SK-N-SH (cell line): ENCODE data around the gene MCF2L. TPM values are rescaled to one million over a fixed set of nuclear protein-coding genes. Genes with fewer than 3 reads are reported as not detected.

ENCODE experiments used
- CTCF ChIA-PET: fragments of 300-600, 350-600 bp; formaldehyde crosslinking; extraction: SDS; loops from one replicate; lab custom pipeline; 2021; lab: Yijun Ruan, JAX
- POLR2A ChIA-PET: fragments of 350-600 bp; sonication (Branson Sonifier 250); formaldehyde crosslinking; extraction: SDS; loops from one replicate; lab custom pipeline; 2020; ENCODE audit warnings: antibody characterized with exemption, inconsistent platforms; lab: Yijun Ruan, JAX
- DNase-seq: peaks from one replicate; pipeline ENCODE4 v3.0.0; 2012
- H2AFZ ChIP-seq: fragments of 200-600 bp; sonication (generic); 2 replicates; pipeline ENCODE4 v1.8.1; 2016; ENCODE audit warnings: antibody characterized with exemption, mild to moderate bottlenecking, low read depth
- H3F3A ChIP-seq: fragments of 200-600 bp; sonication (generic); replicated peaks from 2 replicates; pipeline ENCODE3; 2016; ENCODE audit warnings: antibody characterized with exemption, mild to moderate bottlenecking; ENCODE audit not compliant: insufficient read depth
- H3K27ac ChIP-seq, 2 experiments: fragments of 200-500 bp in 1 of 2; fragments of 200-600 bp in 1 of 2; sonication (Bioruptor generic) in 1 of 2; sonication (generic), shearing (Covaris generic) in 1 of 2; 2 replicates each; pipeline versions ENCODE4 v1.5.1 to v1.6.1; 2014 to 2016; ENCODE audit warnings: low read depth in 2 of 2, inconsistent platforms in 1 of 2, low read length in 1 of 2, mild to moderate bottlenecking in 1 of 2, mixed read lengths in 1 of 2
- H3K27me3 ChIP-seq: fragments of 200-600 bp; sonication (generic), shearing (Covaris generic); 2 replicates; pipeline ENCODE4 v1.6.1; 2016; ENCODE audit warnings: mixed run types; ENCODE audit not compliant: insufficient read depth
- H3K36me3 ChIP-seq, 2 experiments: fragments of 200-500 bp in 1 of 2; fragments of 200-600 bp in 1 of 2; sonication (Bioruptor generic) in 1 of 2; sonication (generic) in 1 of 2; replicated peaks in 1 of 2; 2 replicates each; pipeline versions ENCODE3 to v1.5.1; 2014 to 2016; ENCODE audit warnings: low read length in 1 of 2, mild to moderate bottlenecking in 1 of 2; ENCODE audit not compliant: insufficient read depth in 2 of 2, control insufficient read depth in 1 of 2
- H3K4me1 ChIP-seq, 2 experiments: fragments of 200-500 bp in 1 of 2; fragments of 200-600 bp in 1 of 2; sonication (Bioruptor generic) in 1 of 2; sonication (generic), shearing (Covaris generic) in 1 of 2; 2 replicates each; pipeline versions ENCODE4 v1.5.1 to v1.6.1; 2014 to 2016; ENCODE audit warnings: low read depth in 1 of 2, low read length in 1 of 2, mixed run types in 1 of 2; ENCODE audit not compliant: insufficient read depth in 2 of 2, control insufficient read depth in 1 of 2
- H3K4me2 ChIP-seq: fragments of 200-600 bp; sonication (generic), shearing (Covaris generic); 2 replicates; pipeline ENCODE4 v1.6.1; 2017; ENCODE audit warnings: mixed run types
- H3K4me3 ChIP-seq, 2 experiments: fragments of 200-500 bp in 1 of 2; fragments of 200-600 bp in 1 of 2; sonication (Bioruptor generic) in 1 of 2; sonication (generic), shearing (Covaris generic) in 1 of 2; 2 replicates each; pipeline versions ENCODE4 v1.5.1 to v1.8.1; 2014 to 2016; ENCODE audit warnings: low read depth in 2 of 2, inconsistent platforms in 1 of 2, low read length in 1 of 2, mild to moderate bottlenecking in 1 of 2, mixed read lengths in 1 of 2, moderate library complexity in 1 of 2
- H3K79me2 ChIP-seq: fragments of 200-600 bp; sonication (generic); 2 replicates; pipeline ENCODE4 v1.8.1; 2017; ENCODE audit warnings: mild to moderate bottlenecking; ENCODE audit not compliant: insufficient read depth
- H3K9ac ChIP-seq: fragments of 200-600 bp; sonication (generic); 2 replicates; pipeline ENCODE4 v1.6.1; 2017; ENCODE audit warnings: mixed run types
- H3K9me2 ChIP-seq: fragments of 200-600 bp; sonication (generic); 2 replicates; pipeline ENCODE4 v1.6.1; 2017; ENCODE audit warnings: mixed run types
- H3K9me3 ChIP-seq: fragments of 200-600 bp; sonication (generic); 2 replicates; pipeline ENCODE4 v1.6.1; 2017; ENCODE audit warnings: mixed run types, mild to moderate bottlenecking, moderate library complexity
- H4K20me1 ChIP-seq: fragments of 200-600 bp; sonication (generic); 2 replicates; pipeline ENCODE4 v1.6.1; 2017; ENCODE audit warnings: mild to moderate bottlenecking, mixed run types; ENCODE audit not compliant: insufficient read depth
- CHD2 ChIP-seq: fragments of 150-350 bp; IDR thresholded peaks from 2 replicates; pipeline ENCODE4 v1.6.1; 2018; ENCODE audit warnings: low read length; ENCODE audit not compliant: partially characterized antibody
- GATA2 ChIP-seq: sonication (generic); formaldehyde crosslinking; IDR thresholded peaks from 2 replicates; pipeline ENCODE4 v1.5.0; 2020; ENCODE audit warnings: mild to moderate bottlenecking, missing genetic modification reagents
- NRF1 ChIP-seq: IDR thresholded peaks from 2 replicates; pipeline ENCODE4 v1.6.1; 2012; ENCODE audit warnings: low read depth, mild to moderate bottlenecking, low read length
- POLR2AphosphoS5 ChIP-seq: IDR thresholded peaks from 2 replicates; pipeline ENCODE4 v1.6.1; 2012; ENCODE audit warnings: low read depth, low read length
- SMC3 ChIP-seq: IDR thresholded peaks from 2 replicates; pipeline ENCODE4 v1.6.1; 2012; ENCODE audit warnings: low read depth, low read length, improper control_type of control experiment
- TCF12 ChIP-seq: IDR thresholded peaks from 2 replicates; pipeline ENCODE4 v1.4.0; 2012
- WGBS: methylation state at CpG from one replicate; pipeline ENCODE4 v1.1.6; 2017; ENCODE audit warnings: low lambda C conversion rate; 5-methylcytosine and 5-hydroxymethylcytosine counted together
- polyA plus RNA-seq, 3 experiments: library from polyadenylated mRNA; depleted of rRNA; stranded (reverse); fragments of >200 nt; gene quantifications; 2 replicates each; pipeline ENCODE4 v1.2.3, GENCODE V29; 2012
- TF ChIP-seq, protein P1 (sequence below): fragments of 150-350 bp; IDR thresholded peaks from 2 replicates; pipeline ENCODE4 v1.6.1; 2016; ENCODE audit warnings: mild to moderate bottlenecking, low read depth, low read length
- TF ChIP-seq, protein P2 (sequence below): fragments of 200-600 bp; sonication (generic); IDR thresholded peaks from 2 replicates; pipeline ENCODE4 v1.6.1; 2017; ENCODE audit warnings: antibody characterized with exemption, mild to moderate bottlenecking, moderate library complexity

MCF2L gene
- polyA plus RNA-seq, 1 of the 3 experiments (the other 2 are of a cell fraction): 0.56 TPM

DNA sequence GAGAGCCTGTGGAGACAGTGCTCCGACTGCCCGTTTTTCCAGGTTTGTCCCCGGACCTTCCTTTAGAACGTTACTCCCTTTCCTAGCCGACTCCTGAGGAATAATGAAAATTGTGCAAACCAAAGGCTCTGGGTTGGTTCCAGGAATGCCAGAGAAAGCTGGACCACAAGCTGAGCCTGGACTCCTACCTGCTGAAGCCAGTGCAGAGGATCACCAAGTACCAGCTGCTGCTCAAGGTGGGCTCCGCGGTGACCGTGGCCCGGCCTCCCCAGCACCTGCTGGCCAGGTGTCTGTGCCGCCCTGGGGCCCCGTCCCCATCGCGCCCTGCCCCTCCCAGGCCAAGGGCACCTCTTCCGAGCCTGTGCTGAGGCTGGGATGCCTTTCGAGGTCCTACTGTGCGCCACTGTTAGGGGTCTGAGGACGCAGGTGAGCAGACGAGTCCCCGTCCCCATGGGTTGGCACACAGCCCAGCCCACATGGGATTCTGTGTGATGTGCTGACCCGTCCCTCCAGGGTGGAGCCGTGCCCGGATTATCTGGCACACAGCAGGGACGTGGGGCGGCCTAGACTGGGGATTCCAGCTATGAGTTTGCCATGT is 116.0 kb downstream of the MCF2L start:
- no peaks in the 10 kb centered on the region for H3K36me3 ChIP-seq
- CTCF ChIA-PET: interaction anchor here (0.9 to 1.3 kb wide), 2 partner anchors 15 to 84 kb away, joined by 3 read pairs; no protein-coding TSS in a partner anchor
- H3K4me3 ChIP-seq: no peak overlapping the region
- H3K27ac ChIP-seq: no peak overlapping the region
- WGBS: 72% methylated on average over 13 of the region's 24 CpGs
- no peak overlapping the region for H3K4me2 ChIP-seq
- POLR2A ChIA-PET: no interaction called here
- H3K9ac ChIP-seq: no peak overlapping the region
- H3K27me3 ChIP-seq: no peaks in the 10 kb centered on the region
- no peak overlapping the region for H2AFZ ChIP-seq
- no peaks in the 10 kb centered on the region for H3F3A ChIP-seq
- no peaks in the 10 kb centered on the region for H3K9me3 ChIP-seq
- H3K9me2 ChIP-seq: no peaks in the 10 kb centered on the region
- H4K20me1 ChIP-seq: no peaks in the 10 kb centered on the region
- no peaks in the 10 kb centered on the region for H3K79me2 ChIP-seq
- TF ChIP-seq GATA2 (CRISPR knock-in tag) (no peak), SMC3 (no peak), POLR2AphosphoS5 (no peak), CHD2 (no peak), TCF12 (no peak)
- TF ChIP-seq, protein P1, sequence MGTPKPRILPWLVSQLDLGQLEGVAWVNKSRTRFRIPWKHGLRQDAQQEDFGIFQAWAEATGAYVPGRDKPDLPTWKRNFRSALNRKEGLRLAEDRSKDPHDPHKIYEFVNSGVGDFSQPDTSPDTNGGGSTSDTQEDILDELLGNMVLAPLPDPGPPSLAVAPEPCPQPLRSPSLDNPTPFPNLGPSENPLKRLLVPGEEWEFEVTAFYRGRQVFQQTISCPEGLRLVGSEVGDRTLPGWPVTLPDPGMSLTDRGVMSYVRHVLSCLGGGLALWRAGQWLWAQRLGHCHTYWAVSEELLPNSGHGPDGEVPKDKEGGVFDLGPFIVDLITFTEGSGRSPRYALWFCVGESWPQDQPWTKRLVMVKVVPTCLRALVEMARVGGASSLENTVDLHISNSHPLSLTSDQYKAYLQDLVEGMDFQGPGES: no peak
- H3K4me1 ChIP-seq: peaks cover 0 to 4% of the 10 kb centered on the region in 2 experiments; a peak in 1 of 4 replicates
- DNase-seq: no peak

DNA sequence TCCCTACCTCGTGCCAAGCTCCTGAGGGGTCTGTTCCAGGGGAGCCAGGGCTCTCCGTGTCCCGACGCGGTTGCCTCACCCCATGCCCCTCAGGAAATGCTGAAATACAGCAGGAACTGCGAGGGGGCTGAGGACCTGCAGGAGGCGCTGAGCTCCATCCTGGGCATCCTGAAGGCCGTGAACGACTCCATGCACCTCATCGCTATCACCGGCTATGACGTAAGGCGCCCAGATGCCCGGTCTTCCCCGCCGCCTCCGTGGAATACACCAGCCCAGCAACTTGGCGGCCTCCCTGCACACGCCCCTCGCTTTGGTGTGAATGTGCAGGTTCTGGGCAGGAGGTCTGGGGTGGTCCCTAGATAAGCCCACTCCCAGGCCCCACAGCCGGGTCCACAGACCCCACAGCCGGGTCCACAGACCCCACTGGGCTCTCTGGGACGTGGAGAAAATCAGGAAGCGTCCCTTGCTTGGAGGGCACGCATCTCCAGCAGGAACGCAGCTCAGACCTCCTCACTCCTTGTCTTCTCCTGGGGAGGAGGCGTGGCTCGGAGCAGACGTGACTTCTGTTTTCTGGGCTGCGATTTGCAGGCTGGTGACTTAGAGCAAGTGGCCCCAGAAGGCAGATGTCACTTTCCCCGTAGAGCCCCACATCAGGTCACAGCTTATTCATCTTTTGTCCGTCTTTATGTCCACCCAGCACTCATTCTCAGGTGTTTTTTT is 117.2 kb downstream of the MCF2L start:
- no peak overlapping the region for H3K4me3 ChIP-seq
- no peak overlapping the region for H3K27ac ChIP-seq
- H3F3A ChIP-seq: no peaks in the 10 kb centered on the region
- no peak for TF ChIP-seq NRF1
- TF ChIP-seq, protein P2, sequence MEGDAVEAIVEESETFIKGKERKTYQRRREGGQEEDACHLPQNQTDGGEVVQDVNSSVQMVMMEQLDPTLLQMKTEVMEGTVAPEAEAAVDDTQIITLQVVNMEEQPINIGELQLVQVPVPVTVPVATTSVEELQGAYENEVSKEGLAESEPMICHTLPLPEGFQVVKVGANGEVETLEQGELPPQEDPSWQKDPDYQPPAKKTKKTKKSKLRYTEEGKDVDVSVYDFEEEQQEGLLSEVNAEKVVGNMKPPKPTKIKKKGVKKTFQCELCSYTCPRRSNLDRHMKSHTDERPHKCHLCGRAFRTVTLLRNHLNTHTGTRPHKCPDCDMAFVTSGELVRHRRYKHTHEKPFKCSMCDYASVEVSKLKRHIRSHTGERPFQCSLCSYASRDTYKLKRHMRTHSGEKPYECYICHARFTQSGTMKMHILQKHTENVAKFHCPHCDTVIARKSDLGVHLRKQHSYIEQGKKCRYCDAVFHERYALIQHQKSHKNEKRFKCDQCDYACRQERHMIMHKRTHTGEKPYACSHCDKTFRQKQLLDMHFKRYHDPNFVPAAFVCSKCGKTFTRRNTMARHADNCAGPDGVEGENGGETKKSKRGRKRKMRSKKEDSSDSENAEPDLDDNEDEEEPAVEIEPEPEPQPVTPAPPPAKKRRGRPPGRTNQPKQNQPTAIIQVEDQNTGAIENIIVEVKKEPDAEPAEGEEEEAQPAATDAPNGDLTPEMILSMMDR: peak; percentile 13; the same call in 1 of the 2 replicates
- TF ChIP-seq, all 33 proteins: peak for 1
- H3K79me2 ChIP-seq: no peaks in the 10 kb centered on the region
- no peaks in the 10 kb centered on the region for H3K9me3 ChIP-seq
- DNase-seq: no peak
- ChIA-PET CTCF (interaction anchor here (0.9 kb wide), 1 partner anchor 85 kb away, joined by 3 read pairs; no protein-coding TSS in a partner anchor), POLR2A (no interaction called here)
- H3K9ac ChIP-seq: no peak overlapping the region
- H3K9me2 ChIP-seq: no peaks in the 10 kb centered on the region
- H3K27me3 ChIP-seq: no peaks in the 10 kb centered on the region
- H4K20me1 ChIP-seq: no peaks in the 10 kb centered on the region
- H3K4me2 ChIP-seq: no peak overlapping the region
- no peaks in the 10 kb centered on the region for H3K36me3 ChIP-seq
- no peak overlapping the region for H2AFZ ChIP-seq
- H3K4me1 ChIP-seq: peaks cover 0 to under 1% of the 10 kb centered on the region in 2 experiments; a peak in 1 of 4 replicates
- WGBS: 62% methylated on average over 22 of the region's 32 CpGs
